Measurements from ENCODE around the gene SUCLG2.

GRCh38 chr3:67402873-67403272 is 251.5 kb downstream of the SUCLG2 start:
- TF ChIP-seq CTCF (conservative IDR thresholded peaks at IDR 0.05 in 1 of 2, IDR thresholded peaks at IDR 0.05 in 1 of 2; ENCODE audit: extremely low read depth in 1 of 2, insufficient read depth in 1 of 2, low read depth in 1 of 2, low read length in 2 of 2) (no peak), EZH2 (IDR thresholded peaks at IDR 0.05; ENCODE audit: borderline replicate concordance, low read length) (no peak)
